22Rv1 (cell line): Measurements from ENCODE around the gene DMRTA2.

Source experiments
- CTCF ChIP-seq: fragments of 450-650 bp; IDR thresholded peaks from 2 replicates; pipeline ENCODE4 v1.5.1; 2017; ENCODE audit warnings: mild to moderate bottlenecking
- ZFX ChIP-seq: fragments of 450-650 bp; IDR thresholded peaks from 2 replicates; pipeline ENCODE4 v1.6.1; 2017; ENCODE audit warnings: antibody characterized with exemption, borderline replicate concordance

- TF ChIP-seq CTCF (no peak), ZFX (no peak)
Observed at GRCh38 chr1:50471967-50472366, 48.7 kb upstream of the DMRTA2 start.
